Body of pancreas (tissue), 4 donors: Measurements from ENCODE around the gene NKX2-4. TPM values are rescaled to one million over a fixed set of nuclear protein-coding genes. Genes with fewer than 3 reads are reported as not detected.
"Not testable (repeated sequence)": the region's sequence is repeated elsewhere in the genome, so short reads cannot be mapped to it uniquely, and the experiment has no call there.

Experiments used
- ATAC-seq: fragments of 150-250 bp; one replicate; pipeline ENCODE4 v1.9.1; 2016
- DNase-seq, 4 donors: peaks; one replicate each; pipeline ENCODE4 v3.0.0-alpha.2; 2019
- H3K27ac ChIP-seq, 4 donors: fragments of 200-600 bp; sonication (generic); 1 replicate in 3 of 4; 2 replicates in 1 of 4; pipeline versions ENCODE4 v1.5.1 to v1.6.1; 2016 to 2019; ENCODE audit warnings: mild to moderate bottlenecking in 1 of 4, mixed read lengths in 1 of 4, moderate library complexity in 1 of 4
- H3K27me3 ChIP-seq, 2 donors: fragments of 200-600 bp; sonication (generic); one replicate each; pipeline ENCODE4 v1.6.0; 2016; ENCODE audit warnings: mild to moderate bottlenecking in 1 of 2
- H3K36me3 ChIP-seq, 2 donors: fragments of 200-600 bp; sonication (generic); replicated peaks in 1 of 2; 2 replicates each; pipeline ENCODE4 v1.5.1; 2016; ENCODE audit warnings: low read depth in 2 of 2; ENCODE audit not compliant: insufficient read depth in 1 of 2
- H3K4me1 ChIP-seq: fragments of 200-600 bp; sonication (generic); one replicate; pipeline ENCODE4 v1.6.0; 2016
- H3K4me3 ChIP-seq, 2 donors: fragments of 200-600 bp; sonication (generic); 1 replicate in 1 of 2; 2 replicates in 1 of 2; pipeline ENCODE4 v1.5.1; 2016 to 2019
- H3K9me3 ChIP-seq, 3 donors: fragments of 200-600 bp; sonication (generic); 1 replicate in 2 of 3; 2 replicates in 1 of 3; pipeline ENCODE4 v1.5.1; 2016
- CTCF ChIP-seq, 7 experiments: fragments of 450-650 bp in 4 of 7; fragments of 200-600 bp in 3 of 7; sonication (generic) in 3 of 7; IDR thresholded peaks; one replicate each; pipeline ENCODE4 v1.5.1; 2016 to 2019; ENCODE audit warnings: antibody characterized with exemption in 7 of 7
- POLR2A ChIP-seq, 3 donors: fragments of 450-650 bp; IDR thresholded peaks; one replicate each; pipeline ENCODE4 v1.6.1; 2016; ENCODE audit warnings: antibody characterized with exemption in 3 of 3, mild to moderate bottlenecking in 2 of 3
- WGBS, 2 donors: methylation state at CpG; one replicate each; pipeline ENCODE4 v1.1.5; 2017; 5-methylcytosine and 5-hydroxymethylcytosine counted together
- intact Hi-C: fragments of 100-400 bp; cut with DNase I; formaldehyde crosslinking; loops from one replicate; pipeline ENCODE4 v1.15.1; 2023
- total RNA-seq, 2 donors: library from RNA; depleted of rRNA; stranded (reverse); fragments of >200 nt; gene quantifications; one replicate each; pipeline ENCODE4 v1.1.0, GENCODE V29; 2016

Gene NKX2-4
- total RNA-seq, 2 donors from 2014 or later: not detected

- 43 to 47% methylated on average over 2 of the region's 2 CpGs for WGBS, 2 donors
These were observed 28.5 kb downstream of the NKX2-4 start for GRCh38 chr20:21368791-21369190.

GRCh38 chr20:21366273-21366672, 31.1 kb downstream of the NKX2-4 start:
- H3K4me1 ChIP-seq, intact Hi-C loops, H3K4me3 ChIP-seq, H3K27ac ChIP-seq, H3K27me3 ChIP-seq, DNase-seq, ATAC-seq, H3K9me3 ChIP-seq: not testable (repeated sequence)
- 84 to 91% methylated on average over 7 to 9 of the region's 9 CpGs for WGBS, 2 donors
- H3K36me3 ChIP-seq: peaks cover 0 to 16% of the 10 kb centered on the region in 2 donors

More at GRCh38 chr20:21368791-21369190, 28.5 kb downstream of the NKX2-4 start:
- Histone ChIP-seq H3K9me3 (no peaks in the 10 kb centered on the region), H3K4me1 (no peaks in the 10 kb centered on the region), H3K4me3 (no peak overlapping the region), H3K27me3 (no peaks in the 10 kb centered on the region), H3K27ac (no peak overlapping the region), H3K36me3 (peaks cover 0 to 12% of the 10 kb centered on the region in 2 donors)
- TF ChIP-seq CTCF (IDR thresholded peaks at IDR 0.05) (no peak), POLR2A (IDR thresholded peaks at IDR 0.05) (no peak)
- ATAC-seq (no peak), DNase-seq (no peak)
- intact Hi-C loops: no loop called here

GRCh38 chr20:21365771-21366170, 31.6 kb downstream of the NKX2-4 start:
- H3K9me3 ChIP-seq: no peaks in the 10 kb centered on the region
- intact Hi-C loops: no loop called here
- whole genome bisulfite sequencing, 2 donors: 98 to 99% methylated on average over 3 of the region's 3 CpGs
- DNase-seq (no peak), ATAC-seq (no peak)
- no peak overlapping the region for H3K27ac ChIP-seq
- H3K4me1 ChIP-seq: no peaks in the 10 kb centered on the region
- H3K27me3 ChIP-seq: no peaks in the 10 kb centered on the region
- TF ChIP-seq CTCF (IDR thresholded peaks at IDR 0.05) (no peak), POLR2A (IDR thresholded peaks at IDR 0.05) (no peak)
- peaks cover 0 to 16% of the 10 kb centered on the region in 2 donors for H3K36me3 ChIP-seq
- no peak overlapping the region for H3K4me3 ChIP-seq

- DNase-seq (no peak), ATAC-seq (no peak)
- no peak for TF ChIP-seq POLR2A (IDR thresholded peaks at IDR 0.05)
- no peak for TF ChIP-seq CTCF (IDR thresholded peaks at IDR 0.05)
- no peaks in the 10 kb centered on the region for H3K4me1 ChIP-seq
- WGBS, 2 donors: 81 to 91% methylated on average over 6 of the region's 6 CpGs
- H3K27me3 ChIP-seq: no peaks in the 10 kb centered on the region
- intact Hi-C loops: no loop called here
- no peaks in the 10 kb centered on the region for H3K9me3 ChIP-seq
- H3K36me3 ChIP-seq: peaks cover 0 to 17% of the 10 kb centered on the region in 2 donors
- H3K27ac ChIP-seq: no peak overlapping the region
- H3K4me3 ChIP-seq: no peak overlapping the region
These were observed 32.9 kb downstream of the NKX2-4 start for GRCh38 chr20:21364413-21364812.

GRCh38 chr20:21361266-21361665, 36.1 kb downstream of the NKX2-4 start:
- 79 to 80% methylated on average over 2 of the region's 2 CpGs for WGBS, 2 donors
- Histone ChIP-seq H3K4me1 (no peaks in the 10 kb centered on the region), H3K27ac (no peak overlapping the region), H3K9me3 (no peaks in the 10 kb centered on the region), H3K36me3 (peaks cover 0 to 19% of the 10 kb centered on the region in 2 donors), H3K4me3 (no peak overlapping the region), H3K27me3 (no peaks in the 10 kb centered on the region)
- TF ChIP-seq CTCF (IDR thresholded peaks at IDR 0.05) (no peak), POLR2A (IDR thresholded peaks at IDR 0.05) (no peak)
- DNase-seq (no peak), ATAC-seq (no peak)
- intact Hi-C loops: no loop called here
